Prostate gland (tissue), 2 donors: ENCODE results near the gene TRIM37. TPM values are rescaled to one million over a fixed set of nuclear protein-coding genes. Genes with fewer than 3 reads are reported as not detected.
A peak's percentile ranks its signal among the peaks of the same experiment; 100 is the strongest.

Experiments used
- DNase-seq: peaks from one replicate; pipeline ENCODE4 v3.0.0-alpha.2; 2019; ENCODE audit warnings: low spot score
- H3K27ac ChIP-seq, 2 donors: fragments of 200-600 bp; sonication (generic); 2 replicates each; pipeline ENCODE4 v1.5.1; 2017 to 2019
- H3K27me3 ChIP-seq: fragments of 200-600 bp; sonication (generic); replicated peaks from 2 replicates; pipeline ENCODE4 v1.5.1; 2019; ENCODE audit not compliant: insufficient read depth
- H3K36me3 ChIP-seq, 2 donors: fragments of 200-600 bp; sonication (generic); 1 replicate in 1 of 2; 2 replicates in 1 of 2; pipeline versions ENCODE4 v1.5.1 to v1.8.1; 2017 to 2019
- H3K4me1 ChIP-seq: fragments of 200-600 bp; sonication (generic); replicated peaks from 2 replicates; pipeline ENCODE4 v1.5.1; 2019
- H3K4me3 ChIP-seq, 2 donors: fragments of 200-600 bp; sonication (generic); 2 replicates each; pipeline ENCODE4 v1.5.1; 2017 to 2019
- H3K9me3 ChIP-seq: fragments of 200-600 bp; sonication (generic); 2 replicates; pipeline ENCODE4 v1.5.1; 2017
- CTCF ChIP-seq, 4 experiments: fragments of 200-600 bp in 2 of 4; fragments of 450-650 bp in 2 of 4; sonication (generic) in 2 of 4; IDR thresholded peaks; 1 replicate in 3 of 4; 2 replicates in 1 of 4; pipeline ENCODE4 v1.5.1; 2016 to 2019; ENCODE audit warnings: antibody characterized with exemption in 4 of 4, mild to moderate bottlenecking in 2 of 4, moderate library complexity in 2 of 4
- POLR2A ChIP-seq: fragments of 450-650 bp; IDR thresholded peaks from one replicate; pipeline ENCODE4 v1.6.1; 2016; ENCODE audit warnings: antibody characterized with exemption, mild to moderate bottlenecking
- POLR2AphosphoS5 ChIP-seq: sonication (generic); formaldehyde crosslinking; IDR thresholded peaks from one replicate; pipeline ENCODE4 v1.6.1; 2017; ENCODE audit warnings: antibody characterized with exemption
- WGBS: methylation state at CpG from one replicate; pipeline ENCODE4 v1.1.5; 2018; 5-methylcytosine and 5-hydroxymethylcytosine counted together
- intact Hi-C: fragments of 100-400 bp; cut with DNase I; formaldehyde crosslinking; loops from one replicate; pipeline ENCODE4 v1.14.2; 2022
- total RNA-seq, 2 donors: library from RNA; depleted of rRNA; stranded (reverse); fragments of >200 nt; gene quantifications; one replicate each; pipeline ENCODE4 v1.1.0, GENCODE V29; 2016

Gene TRIM37
- total RNA-seq, result 10 to 100 TPM; 22.6 to 55.5 TPM

GRCh38 chr17:59106463-59107305 is at the start of gene TRIM37:
Gene TRIM37, minus strand, starts transcription at chr17:59106880. Its CDS starts 419 bp downstream, at chr17:59106461.
- Histone ChIP-seq H3K27ac (peak within 1 kb of the TSS; percentile 91), H3K4me1 (peaks cover 2% of the 10 kb centered on the region), H3K36me3 (no peaks in the 10 kb centered on the region), H3K4me3 (peak within 1 kb of the TSS; percentile 87 to 89), H3K27me3 (no peaks in the 10 kb centered on the region), H3K9me3 (no peaks in the 10 kb centered on the region)
- peak; percentile 97 for DNase-seq
- WGBS, result under 1% methylated on average over 72 of the region's 89 CpGs
- intact Hi-C loops, result loop anchor here (5.0 kb wide), 1 partner anchor 51 kb away; the partner anchor contains the start of genes PRR11 and SKA2
- TF ChIP-seq POLR2A (peak; percentile 77), POLR2AphosphoS5 (peak; percentile 98), CTCF (IDR thresholded peaks at IDR 0.05) (peak in 2 of 4 experiments; percentile 26 to 37)

DNA sequence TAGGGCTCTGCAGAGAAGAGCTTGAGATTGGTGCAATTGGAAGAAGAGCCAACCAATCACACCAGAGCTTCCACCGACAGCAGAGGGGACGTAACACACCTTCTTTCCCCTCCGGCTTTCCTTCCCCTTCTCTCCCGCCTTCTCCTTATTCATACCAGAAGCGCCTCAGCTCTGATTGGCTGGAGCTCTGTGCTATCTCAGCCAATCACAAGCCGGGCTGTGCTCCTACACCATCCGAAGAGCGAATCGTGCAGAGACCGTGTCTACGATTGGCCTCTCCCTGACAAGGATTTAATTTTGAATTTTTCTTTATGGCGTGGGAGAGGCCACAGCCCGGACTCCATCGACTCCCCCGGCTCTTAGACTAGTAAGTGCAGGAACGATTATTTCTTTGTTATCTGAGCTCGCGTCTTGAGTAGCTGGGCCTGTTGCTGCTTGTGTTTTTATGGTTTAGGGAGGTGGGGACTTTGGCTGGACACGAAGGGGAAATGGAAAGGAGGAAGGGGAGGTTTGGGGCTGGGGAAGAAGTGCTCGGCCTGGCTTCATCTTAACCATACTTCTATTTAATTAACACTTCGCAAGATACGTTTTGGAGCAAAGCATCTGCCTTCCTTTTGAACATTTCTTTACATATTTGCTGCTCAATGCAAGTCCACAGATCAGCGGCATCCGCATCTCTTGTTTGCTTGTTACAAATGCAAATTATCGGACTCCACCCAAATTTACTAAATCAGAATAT is 48.9 kb upstream of the TRIM37 start, which contains the start of gene PRR11:
Gene PRR11, plus strand, starts transcription at position 308 of the 739 bp plus-strand sequence. CDS start 14,007 bp downstream, outside the sequence.
- WGBS, result under 1% methylated on average over 25 of the region's 25 CpGs
- intact Hi-C loops, result loop anchor here (5.0 to 10.0 kb wide), 2 partner anchors 48 to 641 kb away; partner anchors contain the start of genes MTMR4 and TRIM37
- peak within 1 kb of the TSS; percentile 54 to 71 for H3K4me3 ChIP-seq

GRCh38 chr17:59154721-59155438 is 48.2 kb upstream of the TRIM37 start, which contains the start of gene SKA2:
Gene SKA2, minus strand, starts transcription at chr17:59155186. Its CDS starts 23 bp downstream, at chr17:59155163.
- peak; percentile 97 for DNase-seq
- Histone ChIP-seq H3K27me3 (no peaks in the 10 kb centered on the region), H3K9me3 (no peaks in the 10 kb centered on the region), H3K27ac (peak within 1 kb of the TSS; percentile 82 to 86), H3K36me3 (no peaks in the 10 kb centered on the region), H3K4me3 (peak within 1 kb of the TSS; percentile 54 to 71), H3K4me1 (no peaks in the 10 kb centered on the region)
- intact Hi-C loops, result loop anchor here (5.0 to 10.0 kb wide), 2 partner anchors 48 to 640 kb away; partner anchors contain the start of genes MTMR4 and TRIM37
- TF ChIP-seq CTCF (IDR thresholded peaks at IDR 0.05) (peak in 1 of 4 experiments; percentile 9), POLR2AphosphoS5 (peak; percentile 87), POLR2A (peak; percentile 21)
- WGBS, result under 1% methylated on average over 39 of the region's 39 CpGs

More for the DNA sequence above, 48.9 kb upstream of the TRIM37 start, which contains the start of gene PRR11:
- TF ChIP-seq POLR2A (no peak), CTCF (IDR thresholded peaks at IDR 0.05) (no peak), POLR2AphosphoS5 (peak; percentile 87)
- H3K27ac ChIP-seq, result peak within 1 kb of the TSS; percentile 82 to 86
- H3K4me1 ChIP-seq, result no peaks in the 10 kb centered on the region
- H3K9me3 ChIP-seq, result no peaks in the 10 kb centered on the region
- no peaks in the 10 kb centered on the region for H3K36me3 ChIP-seq
- no peaks in the 10 kb centered on the region for H3K27me3 ChIP-seq
- peak; percentile 99 for DNase-seq

GRCh38 chr17:59154292-59154720 is 47.6 kb upstream of the TRIM37 start:
- no peaks in the 10 kb centered on the region for H3K27me3 ChIP-seq
- intact Hi-C loops, result loop anchor here (10.0 kb wide), 1 partner anchor 640 kb away; the partner anchor contains the start of gene MTMR4

More at GRCh38 chr17:59154292-59154720, 47.6 kb upstream of the TRIM37 start:
- Histone ChIP-seq H3K4me3 (peak overlapping the region; percentile 54 to 71), H3K27ac (peak overlapping the region; percentile 82 to 86), H3K9me3 (no peaks in the 10 kb centered on the region), H3K36me3 (no peaks in the 10 kb centered on the region), H3K4me1 (no peaks in the 10 kb centered on the region)
- TF ChIP-seq CTCF (IDR thresholded peaks at IDR 0.05) (no peak), POLR2AphosphoS5 (no peak), POLR2A (no peak)
- under 1% methylated on average over 25 of the region's 25 CpGs for WGBS
- DNase-seq, result peak; percentile 39
